ENCODE results near the gene ALDH1A1. TPM values are rescaled to one million over a fixed set of nuclear protein-coding genes. Genes with fewer than 3 reads are reported as not detected.

The ALDH1A1 gene
- total and polyA plus RNA-seq, 2 of the 8 experiments (the other 6 are each of a cell fraction or from before 2014, with no cell fraction given) = 0.50 to 0.82 TPM

DNA sequence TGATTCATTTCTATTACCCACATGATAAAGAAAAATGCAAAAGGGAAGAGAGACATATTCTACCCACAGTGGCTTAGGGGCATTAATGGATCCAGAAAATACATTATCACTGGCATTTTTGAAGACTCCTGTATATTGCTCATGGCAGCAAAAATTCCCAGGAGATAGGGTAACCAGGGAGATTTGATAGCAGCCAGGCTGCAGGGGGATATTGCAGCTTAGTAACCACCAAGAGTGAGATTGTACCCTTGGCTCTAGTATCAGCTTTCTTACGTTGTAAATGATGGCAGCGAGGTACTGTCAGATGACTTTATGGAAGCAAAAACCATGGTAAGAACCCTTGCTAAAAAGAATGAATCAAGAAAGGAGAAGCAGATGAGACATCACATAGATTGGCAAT, 19.8 kb upstream of the ALDH1A1 start:
- H2AFZ ChIP-seq (ENCODE audit: low read length) = no peak overlapping the region; the same call in 1 of the 2 replicates
- H2BK12ac ChIP-seq (ENCODE audit: low read depth, low read length) = no peak overlapping the region
- no peak overlapping the region for H3K23ac ChIP-seq (ENCODE audit: insufficient read length)
- H3K36me3 ChIP-seq (ENCODE audit: control insufficient read depth in 2 of 4, insufficient read depth in 4 of 4, low read length in 3 of 4) = no peaks in the 10 kb centered on the region
- no peak overlapping the region for H2BK5ac ChIP-seq (ENCODE audit: low read depth, low read length)
- no peak overlapping the region for H3K4ac ChIP-seq (replicated peaks; ENCODE audit: insufficient read length, low read depth, low read length)
- no peaks in the 10 kb centered on the region for H3K4me1 ChIP-seq (replicated peaks in 1 of 4; ENCODE audit: control insufficient read depth in 3 of 4, insufficient read depth in 4 of 4, low read length in 3 of 4)
- H3K79me2 ChIP-seq (ENCODE audit: control insufficient read depth in 1 of 2, insufficient read depth in 2 of 2, low read length in 2 of 2) = no peaks in the 10 kb centered on the region
- H4K8ac ChIP-seq (ENCODE audit: extremely low read depth, insufficient read depth, low read length) = no peak overlapping the region
- H4K20me1 ChIP-seq (replicated peaks in 1 of 2; ENCODE audit: control insufficient read depth in 1 of 2, insufficient read depth in 2 of 2, low read length in 2 of 2) = no peaks in the 10 kb centered on the region
- no peaks in the 10 kb centered on the region for H3K79me1 ChIP-seq (ENCODE audit: low read depth, low read length)
- no peak overlapping the region for H2BK20ac ChIP-seq (ENCODE audit: low read length)
- 92% methylated on average over 2 of the region's 2 CpGs; no CpG with 5 or more reads in 1 of the 2 experiments for WGBS, 2 experiments (ENCODE audit: extremely low coverage in 1 of 2, insufficient coverage in 1 of 2, insufficient read length in 1 of 2, insufficient replicate concordance in 2 of 2, low coverage in 1 of 2, low lambda C conversion rate in 2 of 2, missing lambda C conversion rate in 1 of 2)
- H3K9me3 ChIP-seq (ENCODE audit: insufficient read depth in 2 of 2, low read depth in 1 of 2, low read length in 1 of 2) = no peaks in the 10 kb centered on the region
- ChIA-PET CTCF (ENCODE audit: partially characterized antibody) (no interaction called here), POLR2A (ENCODE audit: partially characterized antibody) (no interaction called here)
- TF ChIP-seq, protein P1, sequence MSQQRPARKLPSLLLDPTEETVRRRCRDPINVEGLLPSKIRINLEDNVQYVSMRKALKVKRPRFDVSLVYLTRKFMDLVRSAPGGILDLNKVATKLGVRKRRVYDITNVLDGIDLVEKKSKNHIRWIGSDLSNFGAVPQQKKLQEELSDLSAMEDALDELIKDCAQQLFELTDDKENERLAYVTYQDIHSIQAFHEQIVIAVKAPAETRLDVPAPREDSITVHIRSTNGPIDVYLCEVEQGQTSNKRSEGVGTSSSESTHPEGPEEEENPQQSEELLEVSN (IDR thresholded peaks at IDR 0.05) = no peak
- TF ChIP-seq YY1 (IDR thresholded peaks at IDR 0.05; ENCODE audit: low read depth, low read length) (no peak), SUZ12 (IDR thresholded peaks at IDR 0.05; ENCODE audit: low read length) (no peak), CREB1 (IDR thresholded peaks at IDR 0.05) (no peak), NANOG (IDR thresholded peaks at IDR 0.05; ENCODE audit: insufficient read depth, low read depth, low read length, poor library complexity, severe bottlenecking) (no peak)
- H3K27ac ChIP-seq (ENCODE audit: low read depth, low read length) = no peak overlapping the region
- no peak overlapping the region for H3K4me3 ChIP-seq (ENCODE audit: extremely low read depth in 1 of 4, insufficient read depth in 2 of 4, low read depth in 3 of 4, low read length in 4 of 4)
- no peaks in the 10 kb centered on the region for H3K27me3 ChIP-seq (replicated peaks in 1 of 4; ENCODE audit: control insufficient read depth in 3 of 4, extremely low read depth in 1 of 4, insufficient read depth in 3 of 4, low read length in 3 of 4)
- no peaks in the 10 kb centered on the region for H3K23me2 ChIP-seq (ENCODE audit: low read depth, low read length)
- H3K9ac ChIP-seq (replicated peaks in 1 of 4; ENCODE audit: extremely low read depth in 1 of 4, low read depth in 3 of 4, low read length in 3 of 4) = no peak overlapping the region
- no peak overlapping the region for H2BK120ac ChIP-seq (replicated peaks; ENCODE audit: low read depth, low read length)
- FAIRE-seq = no peak
- DNase-seq (ENCODE audit: low read depth in 1 of 2, low spot score in 2 of 2) = no peak
- H2BK15ac ChIP-seq (ENCODE audit: low read length) = no peak overlapping the region
- no peak overlapping the region for H3K14ac ChIP-seq (ENCODE audit: insufficient read length)
- no peak overlapping the region for H2AK5ac ChIP-seq (ENCODE audit: low read depth, low read length)
- no peak overlapping the region for H3K18ac ChIP-seq (ENCODE audit: extremely low read depth, low read length)
- no peak overlapping the region for H3K56ac ChIP-seq (replicated peaks; ENCODE audit: insufficient read length, low read depth, low read length)
- H4K91ac ChIP-seq (replicated peaks; ENCODE audit: insufficient read length, low read length) = no peak overlapping the region
- H4K5ac ChIP-seq (ENCODE audit: insufficient read length, low read depth, low read length) = no peak overlapping the region
- H3K4me2 ChIP-seq (ENCODE audit: insufficient read depth in 1 of 2, low read depth in 2 of 2, low read length in 2 of 2) = no peak overlapping the region

Data from H1 (cell line).